GM23338 (cell line): ENCODE data around the gene PABPC3. TPM values are rescaled to one million over a fixed set of nuclear protein-coding genes. Genes with fewer than 3 reads are reported as not detected.
A peak's percentile ranks its signal among the peaks of the same experiment; 100 is the strongest.

ENCODE experiments used
- ATAC-seq: fragments of 200-7000 bp; cut with Tn5 transposase; 3 replicates; pipeline ENCODE4 v1.9.1; 2020
- DNase-seq: peaks from one replicate; pipeline ENCODE4 v3.0.0-alpha.2; 2015; ENCODE audit warnings: low spot score
- H2AFZ ChIP-seq: fragments of 200-600 bp; sonication (generic); 2 replicates; pipeline ENCODE4 v1.8.0; 2016; ENCODE audit warnings: antibody characterized with exemption, mild to moderate bottlenecking, moderate library complexity
- H3F3A ChIP-seq: fragments of 200-600 bp; sonication (generic); replicated peaks from 2 replicates; pipeline ENCODE4 v1.8.0; 2017; ENCODE audit warnings: antibody characterized with exemption, mixed run types, low read depth
- H3K27ac ChIP-seq: fragments of 200-600 bp; sonication (generic); 2 replicates; pipeline ENCODE4 v1.6.1; 2016; ENCODE audit warnings: low read depth
- H3K27me3 ChIP-seq: fragments of 200-600 bp; sonication (generic); 2 replicates; pipeline ENCODE4 v1.8.0; 2016; ENCODE audit warnings: mild to moderate bottlenecking, mixed run types, moderate library complexity; ENCODE audit not compliant: insufficient read depth
- H3K36me3 ChIP-seq: fragments of 200-600 bp; sonication (generic); 2 replicates; pipeline ENCODE4 v1.8.0; 2016; ENCODE audit warnings: mild to moderate bottlenecking; ENCODE audit not compliant: insufficient read depth
- H3K4me1 ChIP-seq: fragments of 200-600 bp; sonication (generic); 2 replicates; pipeline ENCODE4 v1.8.0; 2016; ENCODE audit warnings: mild to moderate bottlenecking, moderate library complexity; ENCODE audit not compliant: insufficient read depth
- H3K4me2 ChIP-seq: fragments of 200-600 bp; sonication (generic); 2 replicates; pipeline ENCODE4 v1.7.1; 2017; ENCODE audit warnings: mixed run types
- H3K4me3 ChIP-seq: fragments of 200-600 bp; sonication (generic); 2 replicates; pipeline ENCODE4 v1.6.1; 2016; ENCODE audit warnings: mixed run types
- H3K79me2 ChIP-seq: fragments of 200-600 bp; sonication (generic); replicated peaks from 2 replicates; pipeline ENCODE4 v1.8.0; 2017; ENCODE audit warnings: mild to moderate bottlenecking; ENCODE audit not compliant: insufficient read depth
- H3K9me2 ChIP-seq: fragments of 200-600 bp; sonication (generic); 2 replicates; pipeline ENCODE4 v1.8.0; 2017; ENCODE audit not compliant: insufficient read depth
- H4K20me1 ChIP-seq: fragments of 200-600 bp; sonication (generic); replicated peaks from 2 replicates; pipeline ENCODE4 v1.8.0; 2017; ENCODE audit warnings: mild to moderate bottlenecking; ENCODE audit not compliant: insufficient read depth
- H3K27ac Mint-ChIP-seq: 2 replicates; pipeline ENCODE4 v1.8.0; 2020; ENCODE audit warnings: inconsistent platforms, mild to moderate bottlenecking, moderate library complexity, mixed read lengths
- H3K27me3 Mint-ChIP-seq: 3 replicates; pipeline ENCODE4 v1.8.0; 2022; ENCODE audit warnings: low read depth, mild to moderate bottlenecking, moderate library complexity, mixed read lengths, inconsistent platforms; ENCODE audit not compliant: insufficient read depth, poor library complexity
- H3K36me3 Mint-ChIP-seq: 3 replicates; pipeline ENCODE4 v1.8.0; 2021; ENCODE audit warnings: low read depth, mild to moderate bottlenecking, inconsistent platforms, moderate library complexity, mixed read lengths
- H3K4me1 Mint-ChIP-seq: 3 replicates; pipeline ENCODE4 v1.8.0; 2020; ENCODE audit warnings: mild to moderate bottlenecking, inconsistent platforms, mixed read lengths
- H3K4me3 Mint-ChIP-seq: 3 replicates; pipeline ENCODE4 v1.8.0; 2021; ENCODE audit warnings: moderate library complexity, mild to moderate bottlenecking, inconsistent platforms, mixed read lengths
- H3K9me3 Mint-ChIP-seq: 3 replicates; pipeline ENCODE4 v1.8.0; 2020; ENCODE audit warnings: moderate library complexity, mild to moderate bottlenecking, inconsistent platforms, mixed read lengths
- CREB1 ChIP-seq: fragments of 250-450 bp; sonication (Bioruptor Pico); IDR thresholded peaks from 2 replicates; pipeline ENCODE4 v1.5.0; 2020; ENCODE audit warnings: low read depth, mild to moderate bottlenecking, moderate library complexity
- CTCF ChIP-seq, 2 experiments: fragments of 200-600 bp in 1 of 2; sonication (generic) in 1 of 2; conservative IDR thresholded peaks; 2 replicates each; pipeline versions ENCODE4 v1.5.1 to v1.6.1; 2016 to 2017; ENCODE audit warnings: antibody characterized with exemption in 2 of 2, low read depth in 2 of 2, mild to moderate bottlenecking in 2 of 2, moderate library complexity in 1 of 2
- ETS1 ChIP-seq: IDR thresholded peaks from 2 replicates; pipeline ENCODE4 v1.6.1; 2016; ENCODE audit warnings: antibody characterized with exemption
- EZH2 ChIP-seq: fragments of 200-600 bp; sonication (generic); IDR thresholded peaks from one replicate; pipeline ENCODE4 v1.8.0; 2017; ENCODE audit warnings: antibody characterized with exemption, mild to moderate bottlenecking, low read depth; ENCODE audit not compliant: unreplicated experiment
- EZH2phosphoT487 ChIP-seq: fragments of 200-600 bp; sonication (generic); IDR thresholded peaks from one replicate; pipeline ENCODE4 v1.8.1; 2018; ENCODE audit warnings: antibody characterized with exemption; ENCODE audit not compliant: unreplicated experiment
- JUNB ChIP-seq: IDR thresholded peaks from one replicate; pipeline ENCODE4 v1.6.1; 2016; ENCODE audit warnings: antibody characterized with exemption; ENCODE audit not compliant: unreplicated experiment
- NANOG ChIP-seq: IDR thresholded peaks from 2 replicates; pipeline ENCODE4 v1.6.1; 2016; ENCODE audit warnings: antibody characterized with exemption, borderline replicate concordance
- POLR2AphosphoS5 ChIP-seq: IDR thresholded peaks from 2 replicates; pipeline ENCODE4 v1.6.1; 2016; ENCODE audit warnings: antibody characterized with exemption, low read depth
- REST ChIP-seq: IDR thresholded peaks from one replicate; pipeline ENCODE4 v1.6.1; 2018; ENCODE audit warnings: antibody characterized with exemption; ENCODE audit not compliant: unreplicated experiment
- STAT1 ChIP-seq: IDR thresholded peaks from one replicate; pipeline ENCODE4 v1.6.1; 2016; ENCODE audit warnings: antibody characterized with exemption; ENCODE audit not compliant: unreplicated experiment
- ZNF114 ChIP-seq: fragments of 250-450 bp; sonication (Bioruptor Pico); IDR thresholded peaks from 2 replicates; pipeline ENCODE4 v1.5.0; 2020; ENCODE audit warnings: mild to moderate bottlenecking, moderate library complexity
- ZNF331 ChIP-seq: fragments of 250-450 bp; sonication (Bioruptor Pico); IDR thresholded peaks from 2 replicates; pipeline ENCODE4 v1.5.0; 2020; ENCODE audit warnings: low read depth, mild to moderate bottlenecking, moderate library complexity
- ZNF462 ChIP-seq: fragments of 250-450 bp; sonication (Bioruptor Pico); IDR thresholded peaks from 2 replicates; pipeline ENCODE4 v1.5.0; 2020; ENCODE audit warnings: mild to moderate bottlenecking, moderate library complexity
- polyA plus RNA-seq: library from polyadenylated mRNA; unstranded; fragments of >200 nt; fragmentation: Nextera tagmentation; extraction: Ambion mirVana; gene quantifications from 2 replicates; pipeline ENCODE4 v1.2.1, GENCODE V29; 2016
- total RNA-seq: library from RNA; depleted of rRNA; stranded (reverse); fragments of >200 nt; shearing (Covaris generic); gene quantifications from 2 replicates; pipeline ENCODE4 v1.2.3, GENCODE V29; 2014

The PABPC3 gene
- total and polyA plus RNA-seq, 2 experiments from 2014 or later = 0.55 to 1.2 TPM

- Histone ChIP-seq H3K4me1 (no peaks in the 10 kb centered on the region), H3K79me2 (no peaks in the 10 kb centered on the region)
- no peaks in the 10 kb centered on the region for H3K36me3 Mint-ChIP-seq
Observed at GRCh38 chr13:25088562-25089221, 7.2 kb upstream of the PABPC3 start.

More at GRCh38 chr13:25088562-25089221, 7.2 kb upstream of the PABPC3 start:
- ATAC-seq = no peak
- Mint-ChIP-seq H3K27me3 (peaks cover 2% of the 10 kb centered on the region), H3K27ac (no peak overlapping the region), H3K4me1 (no peaks in the 10 kb centered on the region), H3K4me3 (no peak overlapping the region), H3K9me3 (no peaks in the 10 kb centered on the region; the same call in 2 of the 3 replicates)
- no peaks in the 10 kb centered on the region for H3K9me2 ChIP-seq
- 0 out of 2 replicates have a peak overlapping the region, but pooled peaks have one; percentile 47 for H2AFZ ChIP-seq
- H3K27me3 ChIP-seq = no peaks in the 10 kb centered on the region
- H3F3A ChIP-seq = no peaks in the 10 kb centered on the region
- no peak overlapping the region for H3K4me3 ChIP-seq
- no peaks in the 10 kb centered on the region for H3K36me3 ChIP-seq
- no peaks in the 10 kb centered on the region for H4K20me1 ChIP-seq
- no peak for DNase-seq
- no peak overlapping the region for H3K4me2 ChIP-seq
- no peak for TF ChIP-seq ZNF462 (CRISPR knock-in tag)
- TF ChIP-seq EZH2 = no peak
- TF ChIP-seq NANOG = no peak
- no peak for TF ChIP-seq POLR2AphosphoS5
- no peak for TF ChIP-seq CTCF (conservative IDR thresholded peaks at IDR 0.05; ENCODE audit: low read depth in 2 of 2)
- no peak for TF ChIP-seq ETS1
- no peak for TF ChIP-seq EZH2phosphoT487
- TF ChIP-seq ZNF331 = no peak
- TF ChIP-seq CREB1 (CRISPR knock-in tag) = no peak
- TF ChIP-seq JUNB = no peak
- no peak for TF ChIP-seq REST
- no peak for TF ChIP-seq STAT1
- TF ChIP-seq ZNF114 = no peak
- H3K27ac ChIP-seq = no peak overlapping the region
